GM23338 (cell line): ENCODE results near the gene B4GALT5. TPM values are rescaled to one million over a fixed set of nuclear protein-coding genes. Genes with fewer than 3 reads are reported as not detected.
"Not testable (repeated sequence)": the region's sequence is repeated elsewhere in the genome, so short reads cannot be mapped to it uniquely, and the experiment has no call there.

Experiments
- ATAC-seq: fragments of 200-7000 bp; cut with Tn5 transposase; 3 replicates; pipeline ENCODE4 v1.9.1; 2020
- DNase-seq: peaks from one replicate; pipeline ENCODE4 v3.0.0-alpha.2; 2015; ENCODE audit warnings: low spot score
- H2AFZ ChIP-seq: fragments of 200-600 bp; sonication (generic); 2 replicates; pipeline ENCODE4 v1.8.0; 2016; ENCODE audit warnings: antibody characterized with exemption, mild to moderate bottlenecking, moderate library complexity
- H3F3A ChIP-seq: fragments of 200-600 bp; sonication (generic); replicated peaks from 2 replicates; pipeline ENCODE4 v1.8.0; 2017; ENCODE audit warnings: antibody characterized with exemption, mixed run types, low read depth
- H3K27ac ChIP-seq: fragments of 200-600 bp; sonication (generic); 2 replicates; pipeline ENCODE4 v1.6.1; 2016; ENCODE audit warnings: low read depth
- H3K27me3 ChIP-seq: fragments of 200-600 bp; sonication (generic); 2 replicates; pipeline ENCODE4 v1.8.0; 2016; ENCODE audit warnings: mild to moderate bottlenecking, mixed run types, moderate library complexity; ENCODE audit not compliant: insufficient read depth
- H3K36me3 ChIP-seq: fragments of 200-600 bp; sonication (generic); 2 replicates; pipeline ENCODE4 v1.8.0; 2016; ENCODE audit warnings: mild to moderate bottlenecking; ENCODE audit not compliant: insufficient read depth
- H3K4me1 ChIP-seq: fragments of 200-600 bp; sonication (generic); 2 replicates; pipeline ENCODE4 v1.8.0; 2016; ENCODE audit warnings: mild to moderate bottlenecking, moderate library complexity; ENCODE audit not compliant: insufficient read depth
- H3K4me2 ChIP-seq: fragments of 200-600 bp; sonication (generic); 2 replicates; pipeline ENCODE4 v1.7.1; 2017; ENCODE audit warnings: mixed run types
- H3K4me3 ChIP-seq: fragments of 200-600 bp; sonication (generic); 2 replicates; pipeline ENCODE4 v1.6.1; 2016; ENCODE audit warnings: mixed run types
- H3K79me2 ChIP-seq: fragments of 200-600 bp; sonication (generic); replicated peaks from 2 replicates; pipeline ENCODE4 v1.8.0; 2017; ENCODE audit warnings: mild to moderate bottlenecking; ENCODE audit not compliant: insufficient read depth
- H3K9me2 ChIP-seq: fragments of 200-600 bp; sonication (generic); 2 replicates; pipeline ENCODE4 v1.8.0; 2017; ENCODE audit not compliant: insufficient read depth
- H4K20me1 ChIP-seq: fragments of 200-600 bp; sonication (generic); replicated peaks from 2 replicates; pipeline ENCODE4 v1.8.0; 2017; ENCODE audit warnings: mild to moderate bottlenecking; ENCODE audit not compliant: insufficient read depth
- H3K27ac Mint-ChIP-seq: 2 replicates; pipeline ENCODE4 v1.8.0; 2020; ENCODE audit warnings: inconsistent platforms, mild to moderate bottlenecking, moderate library complexity, mixed read lengths
- H3K27me3 Mint-ChIP-seq: 3 replicates; pipeline ENCODE4 v1.8.0; 2022; ENCODE audit warnings: low read depth, mild to moderate bottlenecking, moderate library complexity, mixed read lengths, inconsistent platforms; ENCODE audit not compliant: insufficient read depth, poor library complexity
- H3K36me3 Mint-ChIP-seq: 3 replicates; pipeline ENCODE4 v1.8.0; 2021; ENCODE audit warnings: low read depth, mild to moderate bottlenecking, inconsistent platforms, moderate library complexity, mixed read lengths
- H3K4me1 Mint-ChIP-seq: 3 replicates; pipeline ENCODE4 v1.8.0; 2020; ENCODE audit warnings: mild to moderate bottlenecking, inconsistent platforms, mixed read lengths
- H3K4me3 Mint-ChIP-seq: 3 replicates; pipeline ENCODE4 v1.8.0; 2021; ENCODE audit warnings: moderate library complexity, mild to moderate bottlenecking, inconsistent platforms, mixed read lengths
- H3K9me3 Mint-ChIP-seq: 3 replicates; pipeline ENCODE4 v1.8.0; 2020; ENCODE audit warnings: moderate library complexity, mild to moderate bottlenecking, inconsistent platforms, mixed read lengths
- CTCF ChIP-seq, 2 experiments: fragments of 200-600 bp in 1 of 2; sonication (generic) in 1 of 2; conservative IDR thresholded peaks; 2 replicates each; pipeline versions ENCODE4 v1.5.1 to v1.6.1; 2016 to 2017; ENCODE audit warnings: antibody characterized with exemption in 2 of 2, low read depth in 2 of 2, mild to moderate bottlenecking in 2 of 2, moderate library complexity in 1 of 2
- EZH2 ChIP-seq: fragments of 200-600 bp; sonication (generic); IDR thresholded peaks from one replicate; pipeline ENCODE4 v1.8.0; 2017; ENCODE audit warnings: antibody characterized with exemption, mild to moderate bottlenecking, low read depth; ENCODE audit not compliant: unreplicated experiment
- JUNB ChIP-seq: IDR thresholded peaks from one replicate; pipeline ENCODE4 v1.6.1; 2016; ENCODE audit warnings: antibody characterized with exemption; ENCODE audit not compliant: unreplicated experiment
- NANOG ChIP-seq: IDR thresholded peaks from 2 replicates; pipeline ENCODE4 v1.6.1; 2016; ENCODE audit warnings: antibody characterized with exemption, borderline replicate concordance
- REST ChIP-seq: IDR thresholded peaks from one replicate; pipeline ENCODE4 v1.6.1; 2018; ENCODE audit warnings: antibody characterized with exemption; ENCODE audit not compliant: unreplicated experiment
- STAT1 ChIP-seq: IDR thresholded peaks from one replicate; pipeline ENCODE4 v1.6.1; 2016; ENCODE audit warnings: antibody characterized with exemption; ENCODE audit not compliant: unreplicated experiment
- ZNF114 ChIP-seq: fragments of 250-450 bp; sonication (Bioruptor Pico); IDR thresholded peaks from 2 replicates; pipeline ENCODE4 v1.5.0; 2020; ENCODE audit warnings: mild to moderate bottlenecking, moderate library complexity
- ZNF331 ChIP-seq: fragments of 250-450 bp; sonication (Bioruptor Pico); IDR thresholded peaks from 2 replicates; pipeline ENCODE4 v1.5.0; 2020; ENCODE audit warnings: low read depth, mild to moderate bottlenecking, moderate library complexity
- polyA plus RNA-seq: library from polyadenylated mRNA; unstranded; fragments of >200 nt; fragmentation: Nextera tagmentation; extraction: Ambion mirVana; gene quantifications from 2 replicates; pipeline ENCODE4 v1.2.1, GENCODE V29; 2016
- total RNA-seq: library from RNA; depleted of rRNA; stranded (reverse); fragments of >200 nt; shearing (Covaris generic); gene quantifications from 2 replicates; pipeline ENCODE4 v1.2.3, GENCODE V29; 2014

B4GALT5 gene
- total and polyA plus RNA-seq, 2 experiments from 2014 or later, result 19.1 to 50.3 TPM

GRCh38 chr20:49705893-49706292, 7.8 kb downstream of the B4GALT5 start:
- not testable (repeated sequence) for H3K27me3 ChIP-seq, H3K27me3 Mint-ChIP-seq, H2AFZ ChIP-seq, H3K9me3 Mint-ChIP-seq, H3F3A ChIP-seq, H3K27ac Mint-ChIP-seq, DNase-seq, ATAC-seq, H3K36me3 Mint-ChIP-seq, H3K4me3 Mint-ChIP-seq, H3K9me2 ChIP-seq, H3K36me3 ChIP-seq, H3K27ac ChIP-seq
- Histone ChIP-seq H4K20me1 (peaks cover 89% of the 10 kb centered on the region), H3K4me2 (peak overlapping the region; percentile 64), H3K4me3 (0 out of 2 replicates have a peak overlapping the region, but pooled peaks have one; percentile 18), H3K79me2 (peaks cover 100% of the 10 kb centered on the region), H3K4me1 (peaks cover 65% of the 10 kb centered on the region)
- H3K4me1 Mint-ChIP-seq, result peaks cover 55% of the 10 kb centered on the region

- H3K4me2 ChIP-seq, result peak overlapping the region; percentile 59
- peaks cover 100% of the 10 kb centered on the region for H3K79me2 ChIP-seq
- TF ChIP-seq ZNF114 (CRISPR knock-in tag), result no peak
- no peak for TF ChIP-seq ZNF331 (CRISPR knock-in tag)
- no peak for TF ChIP-seq REST
- no peak for TF ChIP-seq STAT1
- no peaks in the 10 kb centered on the region for H3K27me3 ChIP-seq
- no peaks in the 10 kb centered on the region for H3F3A ChIP-seq
- peaks cover 6% of the 10 kb centered on the region; the same call in 1 of the 3 replicates for H3K36me3 Mint-ChIP-seq
- peaks cover 60% of the 10 kb centered on the region for H3K4me1 Mint-ChIP-seq
- ATAC-seq (no peak), DNase-seq (no peak)
- H3K9me2 ChIP-seq, result no peaks in the 10 kb centered on the region
- no peaks in the 10 kb centered on the region for H3K9me3 Mint-ChIP-seq
- H3K27me3 Mint-ChIP-seq, result peaks cover 4% of the 10 kb centered on the region
- H3K36me3 ChIP-seq, result no peaks in the 10 kb centered on the region
- H3K4me1 ChIP-seq, result peaks cover 66% of the 10 kb centered on the region
- H3K4me3 ChIP-seq, result peak overlapping the region; percentile 18
- 0 out of 3 replicates have a peak overlapping the region, but pooled peaks have one; percentile 18 for H3K4me3 Mint-ChIP-seq
- no peak overlapping the region for H2AFZ ChIP-seq
- peak overlapping the region; percentile 50; the same call in 1 of the 2 replicates for H3K27ac ChIP-seq
- H4K20me1 ChIP-seq, result peaks cover 87% of the 10 kb centered on the region
- H3K27ac Mint-ChIP-seq, result peak overlapping the region; percentile 49; the same call in 1 of the 2 replicates
These were observed 8.3 kb downstream of the B4GALT5 start for GRCh38 chr20:49705358-49705757.

- Histone ChIP-seq H2AFZ (no peak overlapping the region), H3F3A (no peaks in the 10 kb centered on the region), H3K27me3 (no peaks in the 10 kb centered on the region), H3K79me2 (peaks cover 100% of the 10 kb centered on the region), H3K4me1 (peaks cover 66% of the 10 kb centered on the region), H4K20me1 (peaks cover 82% of the 10 kb centered on the region), H3K4me2 (peak overlapping the region; percentile 59), H3K9me2 (no peaks in the 10 kb centered on the region), H3K4me3 (peak overlapping the region; percentile 18), H3K36me3 (no peaks in the 10 kb centered on the region), H3K27ac (peak overlapping the region; percentile 50; the same call in 1 of the 2 replicates)
- Mint-ChIP-seq H3K4me1 (peaks cover 60% of the 10 kb centered on the region), H3K27me3 (peaks cover 4% of the 10 kb centered on the region), H3K9me3 (no peaks in the 10 kb centered on the region), H3K36me3 (peaks cover 6% of the 10 kb centered on the region; the same call in 1 of the 3 replicates), H3K4me3 (peak overlapping the region; percentile 49; the same call in 2 of the 3 replicates), H3K27ac (0 out of 2 replicates have a peak overlapping the region, but pooled peaks have one; percentile 60)
- TF ChIP-seq CTCF (conservative IDR thresholded peaks at IDR 0.05; ENCODE audit: low read depth in 2 of 2), result no peak
- no peak for TF ChIP-seq NANOG
- TF ChIP-seq EZH2, result no peak
- no peak for TF ChIP-seq REST
- TF ChIP-seq JUNB, result no peak
- TF ChIP-seq ZNF114 (CRISPR knock-in tag), result no peak
- DNase-seq (no peak), ATAC-seq (no peak)
These were observed 8.7 kb downstream of the B4GALT5 start for GRCh38 chr20:49704932-49705336.
